ENCODE measurements around the gene POLR1E. TPM values are rescaled to one million over a fixed set of nuclear protein-coding genes. Genes with fewer than 3 reads are reported as not detected.

The POLR1E gene, protein sequence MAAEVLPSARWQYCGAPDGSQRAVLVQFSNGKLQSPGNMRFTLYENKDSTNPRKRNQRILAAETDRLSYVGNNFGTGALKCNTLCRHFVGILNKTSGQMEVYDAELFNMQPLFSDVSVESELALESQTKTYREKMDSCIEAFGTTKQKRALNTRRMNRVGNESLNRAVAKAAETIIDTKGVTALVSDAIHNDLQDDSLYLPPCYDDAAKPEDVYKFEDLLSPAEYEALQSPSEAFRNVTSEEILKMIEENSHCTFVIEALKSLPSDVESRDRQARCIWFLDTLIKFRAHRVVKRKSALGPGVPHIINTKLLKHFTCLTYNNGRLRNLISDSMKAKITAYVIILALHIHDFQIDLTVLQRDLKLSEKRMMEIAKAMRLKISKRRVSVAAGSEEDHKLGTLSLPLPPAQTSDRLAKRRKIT
- total RNA-seq (2014; rRNA removed; shearing (Covaris generic)), result 17.7 and 21.8 TPM in 2 replicates

DNA sequence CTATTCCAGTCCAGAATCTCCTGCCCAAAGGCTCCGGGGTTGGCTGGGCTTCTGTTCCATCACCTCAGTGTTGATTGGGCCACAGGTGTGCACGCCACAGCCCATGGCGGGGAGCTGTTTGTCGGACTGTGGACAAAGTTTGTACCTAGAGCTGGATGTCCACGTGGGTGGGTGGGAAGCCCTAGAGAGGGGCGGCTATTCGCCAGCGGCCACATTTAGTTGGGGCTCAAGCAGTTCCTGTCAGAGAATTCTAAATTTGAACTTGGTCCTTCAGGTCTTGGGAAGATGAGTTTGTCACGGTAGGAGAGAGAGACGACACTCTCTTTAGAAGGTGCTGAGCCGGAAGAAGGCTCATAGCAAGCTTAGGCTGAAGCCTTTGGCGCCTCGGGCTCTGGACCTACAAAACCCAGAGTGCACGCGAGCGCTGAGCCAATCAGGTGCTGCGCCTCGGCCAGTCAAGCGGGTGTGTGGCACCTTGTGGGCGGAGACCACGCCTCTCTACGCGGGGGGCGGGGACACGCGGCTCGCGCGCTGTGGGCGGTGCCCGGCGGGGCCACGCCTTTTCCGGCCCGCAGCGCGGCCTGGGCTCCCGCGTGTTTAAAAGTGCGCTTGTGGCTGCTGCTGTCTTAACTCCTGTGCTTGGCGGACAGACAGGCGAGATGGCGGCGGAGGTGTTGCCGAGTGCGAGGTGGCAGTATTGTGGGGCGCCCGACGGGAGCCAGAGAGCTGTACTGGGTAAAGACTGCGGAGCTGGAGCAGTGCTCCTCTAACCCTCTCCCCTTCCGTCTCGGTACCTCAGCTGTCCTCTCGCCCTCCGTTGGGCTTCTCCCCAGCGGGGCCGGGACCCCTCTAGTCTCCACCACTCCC is at the start of gene POLR1E:
Gene POLR1E (plus strand): TSS at position 560 of the 867 bp plus-strand sequence. CDS start 100 bp downstream, at position 660.
- peak; percentile 94 for DNase-seq (ENCODE audit: low spot score)

DNA sequence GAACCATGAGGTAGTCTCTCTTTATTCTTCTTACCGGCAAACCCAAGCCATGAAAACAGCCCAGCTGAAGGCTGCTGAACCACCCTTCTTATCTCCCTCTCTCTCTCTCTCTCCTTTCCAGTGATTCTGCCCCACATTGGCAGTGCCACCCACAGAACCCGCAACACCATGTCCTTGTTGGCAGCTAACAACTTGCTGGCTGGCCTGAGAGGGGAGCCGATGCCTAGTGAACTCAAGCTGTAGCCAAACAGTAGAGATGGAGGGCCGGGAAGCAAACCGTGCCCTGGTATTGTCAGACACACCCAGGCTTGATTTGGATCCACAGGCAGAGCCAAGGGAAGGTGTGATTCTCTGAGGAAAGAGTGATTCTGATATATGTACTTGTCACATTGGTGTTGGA is 49.2 kb upstream of the POLR1E start:
- DNase-seq (ENCODE audit: low spot score), result no peak

DNA sequence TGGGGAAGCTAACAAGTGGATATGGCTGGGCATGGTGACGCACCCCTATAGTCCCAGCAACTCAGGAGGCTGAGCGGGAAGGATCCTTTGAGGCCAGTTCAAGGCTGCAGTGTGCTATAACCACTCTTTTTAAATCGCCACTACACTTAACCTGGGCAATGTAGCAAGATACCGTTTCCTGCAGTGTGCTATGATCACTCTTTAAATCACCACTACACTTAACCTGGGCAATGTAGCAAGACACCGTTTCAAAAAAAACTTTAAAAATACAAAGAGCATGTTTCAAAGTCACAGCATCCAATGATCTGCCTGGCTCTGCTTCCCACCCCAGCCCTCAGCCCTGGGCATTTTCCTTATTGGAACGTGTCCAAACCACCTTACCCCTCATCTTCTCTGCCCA is 48.7 kb upstream of the POLR1E start:
- DNase-seq (ENCODE audit: low spot score), result no peak

DNA sequence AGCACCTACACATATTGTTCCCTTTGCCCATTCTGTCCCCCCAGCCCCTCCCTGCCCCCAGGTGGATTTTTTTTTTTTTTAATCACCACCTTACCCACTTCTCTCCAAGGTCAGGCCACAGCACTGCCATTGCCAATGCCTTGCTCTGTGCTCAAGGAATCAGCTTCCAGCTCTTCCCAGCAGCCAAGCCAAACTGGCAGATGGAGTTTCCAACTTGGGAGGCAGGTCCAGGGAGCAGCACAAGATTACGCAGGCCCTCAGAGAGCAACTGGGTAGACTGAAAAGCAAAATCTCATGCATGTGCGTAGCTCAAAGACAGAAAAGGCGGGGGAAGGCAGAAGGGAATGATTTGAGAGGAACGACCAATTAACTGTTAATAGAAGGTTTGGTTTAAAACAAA is 48.1 kb upstream of the POLR1E start:
- DNase-seq (ENCODE audit: low spot score), result no peak

DNA sequence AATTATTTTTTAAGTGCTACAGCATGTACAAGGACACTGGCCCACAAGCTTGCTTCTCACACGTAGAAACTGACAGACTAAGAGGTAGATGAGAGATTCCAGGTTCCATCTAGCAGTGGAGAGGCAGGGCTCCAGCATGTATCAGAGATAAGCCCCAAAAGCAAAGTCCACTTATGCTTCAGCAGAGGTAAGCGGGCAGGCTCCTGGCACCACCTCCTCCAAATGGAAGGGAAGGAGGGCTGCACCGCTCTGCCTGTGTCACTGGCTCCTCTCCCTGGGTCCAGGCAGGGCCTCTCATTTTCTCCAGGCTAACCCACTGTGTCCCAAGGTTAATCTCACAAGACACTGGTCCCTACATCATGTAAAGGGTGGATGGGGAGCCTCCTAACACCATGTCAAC is 47.4 kb upstream of the POLR1E start:
- DNase-seq (ENCODE audit: low spot score), result no peak

DNA sequence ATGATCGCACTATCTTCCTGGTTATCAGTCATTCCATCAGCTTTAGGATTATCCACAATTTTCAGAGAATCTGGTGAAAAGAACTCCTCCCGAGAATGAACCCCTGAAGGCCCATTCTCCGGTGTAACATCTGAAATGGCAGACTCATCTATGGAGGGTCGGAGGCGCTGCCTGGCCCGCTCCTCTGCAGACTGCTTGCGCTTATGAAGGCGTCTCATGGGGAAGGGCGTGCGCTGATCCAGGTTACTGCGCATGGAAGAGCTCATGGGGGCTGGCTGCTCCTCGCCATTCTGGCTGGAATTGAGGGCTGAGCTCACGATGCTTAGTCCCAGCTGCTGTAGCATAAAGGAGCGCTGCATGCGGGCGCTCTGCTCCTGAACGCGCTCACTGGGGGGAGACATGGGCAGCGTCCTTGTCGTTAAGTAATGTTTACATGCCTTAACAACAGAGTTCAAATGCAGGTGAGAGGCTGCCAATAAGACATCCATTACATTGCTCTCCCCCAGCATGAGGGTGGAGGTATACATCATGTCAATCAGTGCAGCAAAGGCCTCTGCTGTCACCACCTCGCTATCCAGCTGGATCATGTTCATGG is 43.9 kb upstream of the POLR1E start:
- no peak for DNase-seq (ENCODE audit: low spot score)

GRCh38 chr9:37442556-37442955 is 43.2 kb upstream of the POLR1E start:
- DNase-seq (ENCODE audit: low spot score), result no peak

- no peak for DNase-seq (ENCODE audit: low spot score)
Measured at GRCh38 chr9:37443566-37443965, 42.2 kb upstream of the POLR1E start.

DNA sequence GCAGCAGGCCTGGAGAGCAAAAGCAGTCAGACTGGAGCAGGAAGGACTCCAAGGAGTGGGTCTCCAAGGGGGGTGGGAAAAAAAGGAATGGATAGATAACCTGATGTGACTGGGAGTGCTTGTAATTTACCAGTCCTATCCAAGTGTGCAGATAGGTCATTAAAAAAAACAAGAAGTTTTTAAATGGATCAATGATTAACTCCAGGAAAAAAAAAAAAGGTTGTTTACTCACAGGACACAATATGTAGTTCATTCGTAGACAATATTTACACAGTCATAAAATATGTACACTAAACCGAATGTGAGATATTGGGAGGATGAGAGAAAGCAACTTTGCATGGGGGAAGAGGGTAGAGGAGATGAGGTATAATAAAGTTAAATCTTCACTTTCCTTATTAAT is 40.9 kb upstream of the POLR1E start:
- no peak for DNase-seq (ENCODE audit: low spot score)

DNA sequence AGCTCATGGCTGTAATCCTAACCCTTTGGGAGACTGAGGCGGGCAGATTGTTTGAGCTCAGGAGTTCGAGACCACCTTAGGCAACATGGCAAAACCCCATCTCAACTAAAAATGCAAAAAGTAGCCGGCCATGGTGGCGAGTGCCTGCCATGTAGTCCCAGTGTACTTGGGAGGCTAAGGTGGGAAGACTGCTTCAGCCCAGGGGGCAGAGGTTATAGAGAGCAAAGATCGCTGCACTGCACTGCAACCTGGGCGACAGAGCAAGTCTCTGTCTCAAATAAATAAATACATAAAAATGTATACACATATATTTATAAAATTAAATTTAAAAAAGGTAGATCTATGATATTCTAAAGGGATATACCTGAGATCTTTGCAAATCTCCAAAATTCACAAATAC is 39.9 kb upstream of the POLR1E start:
- DNase-seq (ENCODE audit: low spot score), result no peak

DNA sequence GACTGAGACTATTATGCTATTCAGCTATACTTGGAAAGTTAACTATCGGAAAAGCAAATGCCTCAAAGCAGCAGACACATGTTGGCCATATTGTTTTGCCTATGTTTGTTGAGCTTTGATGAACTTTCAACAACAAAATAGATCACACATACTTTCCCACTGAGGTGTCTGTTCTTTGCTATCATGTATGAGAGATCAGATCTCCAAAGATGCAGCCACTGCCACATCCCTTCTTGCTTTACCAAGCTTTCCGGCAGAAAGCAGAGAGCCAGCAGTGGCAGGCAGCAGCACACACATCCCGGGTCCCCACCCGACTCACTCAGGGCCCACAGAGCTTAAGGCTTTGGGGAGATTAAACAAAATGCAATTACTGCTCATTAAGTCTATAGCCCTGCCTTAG is 39.3 kb upstream of the POLR1E start:
- no peak for DNase-seq (ENCODE audit: low spot score)

DNA sequence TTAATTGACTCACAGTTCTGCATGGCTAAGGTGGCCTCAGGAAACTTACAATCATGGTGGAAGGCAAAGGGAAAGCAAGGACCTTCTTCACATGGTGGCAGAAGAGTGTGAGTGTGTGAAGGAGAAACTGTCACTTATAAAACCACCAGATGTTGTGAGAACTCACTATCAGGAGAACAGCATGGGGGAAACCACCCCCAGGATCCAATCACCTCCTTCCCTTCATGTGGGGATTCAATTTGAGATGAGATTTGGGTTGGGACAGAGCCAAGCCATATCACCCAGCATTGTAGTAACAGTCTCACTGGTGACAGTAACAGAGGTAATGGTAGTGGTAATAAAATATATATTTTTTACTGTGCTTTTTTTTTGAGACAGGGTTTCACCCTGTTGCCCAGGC is 38.6 kb upstream of the POLR1E start:
- no peak for DNase-seq (ENCODE audit: low spot score)

DNA sequence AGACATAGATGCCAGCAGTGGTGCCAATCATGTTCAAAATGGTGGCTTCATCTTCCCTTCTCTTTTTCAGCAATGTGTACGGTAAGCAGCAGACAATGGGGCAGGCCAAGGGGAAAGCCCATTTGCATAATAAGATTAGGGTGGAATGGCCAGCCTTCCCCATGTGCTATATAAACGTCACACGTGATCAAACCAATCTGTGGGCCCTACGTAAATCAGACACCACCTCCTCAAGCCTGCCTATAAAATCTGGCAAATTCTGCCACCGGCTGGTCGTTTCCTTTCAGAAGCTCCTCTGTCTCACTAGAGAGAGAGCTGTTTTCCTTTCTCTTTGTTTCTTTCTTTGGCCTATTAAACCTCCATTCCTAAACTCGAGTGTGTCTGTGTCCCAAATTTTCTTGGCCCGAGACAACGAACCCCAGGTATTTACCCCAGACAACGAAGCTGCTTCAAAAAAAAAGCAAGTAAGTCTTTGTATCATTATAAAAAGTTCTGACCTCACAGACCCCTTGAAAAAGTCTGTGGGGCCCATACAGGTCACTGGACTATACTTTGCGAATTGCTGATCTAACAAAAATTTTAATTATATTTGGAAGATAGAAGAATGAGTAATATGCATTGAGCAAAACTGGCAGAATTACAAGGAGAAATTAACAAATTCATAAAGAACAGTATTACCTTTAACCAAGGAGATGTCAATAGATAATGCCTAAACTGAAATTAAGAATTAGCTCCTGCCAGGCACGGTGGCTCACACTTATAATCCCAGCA is 35.7 kb upstream of the POLR1E start:
- no peak for DNase-seq (ENCODE audit: low spot score)

DNA sequence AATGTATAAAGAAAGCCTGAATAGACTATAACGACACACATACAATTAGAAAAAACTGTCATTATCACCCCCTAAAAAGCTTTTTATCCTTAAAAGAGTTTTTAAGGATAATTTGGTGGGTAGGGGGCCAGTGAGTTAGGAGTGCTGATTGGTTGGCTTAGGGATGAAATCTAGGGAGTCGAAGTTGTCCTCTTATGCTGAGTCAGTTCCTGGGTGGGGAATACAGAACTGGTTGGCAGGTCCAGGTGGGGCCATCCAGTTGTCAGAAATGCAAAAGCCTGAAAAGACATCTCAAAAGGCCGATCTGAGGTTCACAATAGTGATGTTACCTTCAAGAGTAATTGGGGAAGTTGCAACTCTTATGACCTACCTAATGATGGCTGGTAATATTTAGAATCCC is 34.1 kb upstream of the POLR1E start:
- no peak for DNase-seq (ENCODE audit: low spot score)

- DNase-seq (ENCODE audit: low spot score), result no peak
Measured at GRCh38 chr9:37452611-37453010, 33.1 kb upstream of the POLR1E start.

DNA sequence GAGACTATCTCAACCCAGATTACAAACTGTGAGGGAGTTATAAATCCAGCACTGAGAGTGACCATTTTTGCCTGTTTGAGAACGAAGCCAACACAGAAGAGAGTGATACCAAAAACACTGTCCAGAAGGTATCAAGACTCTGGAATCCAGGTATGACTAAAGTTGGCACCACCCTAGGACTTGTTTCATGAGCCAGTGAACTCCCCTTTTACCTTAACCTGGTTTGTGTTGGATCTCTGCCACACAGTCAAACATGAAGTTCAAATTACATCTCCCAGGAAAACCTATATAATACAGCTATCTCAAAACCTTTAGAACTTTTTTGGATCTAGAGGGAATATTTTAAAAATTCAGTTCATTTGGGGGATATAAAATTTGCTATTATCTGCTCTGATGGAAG is 31.9 kb upstream of the POLR1E start:
- DNase-seq (ENCODE audit: low spot score), result peak; percentile 33

- no peak for DNase-seq (ENCODE audit: low spot score)
Measured at GRCh38 chr9:37454238-37454637, 31.5 kb upstream of the POLR1E start.

DNA sequence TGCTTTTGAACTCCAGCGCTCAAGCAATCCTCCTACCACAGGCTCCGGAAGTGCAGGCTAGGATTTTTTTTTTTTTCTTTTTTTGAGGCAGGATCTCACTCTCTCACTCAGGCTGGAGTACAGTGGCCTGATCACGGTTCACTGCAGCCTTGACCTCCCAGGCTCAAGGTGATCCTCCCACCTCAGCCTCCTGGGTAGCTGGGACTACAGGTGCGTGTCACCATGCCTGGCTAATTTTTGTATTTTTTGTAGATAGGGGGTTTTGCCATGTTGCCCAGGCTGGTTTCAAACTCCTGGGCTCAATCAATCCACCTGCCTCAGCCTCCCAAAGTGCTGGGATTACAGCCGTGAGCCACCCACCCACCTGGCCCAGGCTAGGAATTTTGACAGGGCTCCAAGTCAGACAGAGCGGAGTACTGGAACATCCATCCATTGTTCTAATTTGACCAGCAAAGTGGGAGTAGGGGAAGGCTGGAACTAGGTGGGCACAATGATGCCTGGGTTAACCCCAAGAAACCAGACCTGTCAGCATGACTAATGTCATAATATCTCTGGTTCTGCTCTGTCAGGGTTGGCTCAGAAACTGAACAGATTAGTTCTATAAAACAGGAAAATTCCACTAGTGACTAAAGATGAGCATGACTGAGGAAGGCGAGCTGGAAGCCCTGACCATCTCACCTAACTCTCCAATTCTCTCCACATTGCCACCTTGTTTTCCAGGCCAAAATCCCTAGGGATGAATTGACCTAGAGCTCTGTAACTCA is 29.7 kb upstream of the POLR1E start:
- no peak for DNase-seq (ENCODE audit: low spot score)

DNA sequence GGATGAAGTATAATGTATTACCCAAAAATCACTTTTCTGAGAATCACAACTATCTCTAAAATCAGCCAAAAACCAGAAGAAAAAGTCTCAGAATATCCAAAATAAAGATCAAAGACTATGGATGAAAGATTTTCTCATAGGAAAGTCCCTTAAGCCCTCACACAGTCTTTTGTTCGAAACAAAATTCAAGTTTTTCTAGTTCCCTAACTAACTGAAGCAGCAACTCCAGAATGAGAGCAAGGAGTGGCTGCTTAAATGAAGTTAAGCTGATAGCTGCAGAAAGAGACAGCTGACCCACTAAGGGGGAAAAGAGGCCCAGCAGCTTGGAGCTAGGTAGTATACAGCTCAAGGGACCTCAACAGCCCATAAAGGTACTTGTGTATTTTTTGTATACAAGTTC is 28.9 kb upstream of the POLR1E start:
- no peak for DNase-seq (ENCODE audit: low spot score)

DNA sequence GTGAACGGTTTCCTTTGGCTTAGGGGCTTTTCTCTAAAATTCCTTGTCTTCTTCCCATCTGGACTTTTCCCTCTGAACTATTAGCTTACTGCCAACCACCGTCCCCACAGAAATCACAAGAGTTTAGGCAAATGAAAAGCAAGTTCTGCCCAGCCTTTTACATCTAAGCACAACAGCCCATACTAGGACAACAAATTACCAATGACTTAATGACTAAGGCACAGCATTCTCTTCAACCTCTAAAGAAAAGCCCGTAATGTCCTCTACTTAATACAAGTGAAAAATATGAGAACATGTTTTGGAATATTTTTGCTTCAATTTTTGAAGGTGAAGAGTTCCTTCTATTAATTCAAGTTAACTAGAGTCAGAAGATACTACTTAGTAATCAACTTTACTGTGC is 21.7 kb upstream of the POLR1E start:
- DNase-seq (ENCODE audit: low spot score), result no peak

All from HT-29 (cell line).